ENCODE results near the gene LCE2B.
"Not testable (repeated sequence)": the region's sequence is repeated elsewhere in the genome, so short reads cannot be mapped to it uniquely, and the experiment has no call there.

Gene LCE2B

DNA sequence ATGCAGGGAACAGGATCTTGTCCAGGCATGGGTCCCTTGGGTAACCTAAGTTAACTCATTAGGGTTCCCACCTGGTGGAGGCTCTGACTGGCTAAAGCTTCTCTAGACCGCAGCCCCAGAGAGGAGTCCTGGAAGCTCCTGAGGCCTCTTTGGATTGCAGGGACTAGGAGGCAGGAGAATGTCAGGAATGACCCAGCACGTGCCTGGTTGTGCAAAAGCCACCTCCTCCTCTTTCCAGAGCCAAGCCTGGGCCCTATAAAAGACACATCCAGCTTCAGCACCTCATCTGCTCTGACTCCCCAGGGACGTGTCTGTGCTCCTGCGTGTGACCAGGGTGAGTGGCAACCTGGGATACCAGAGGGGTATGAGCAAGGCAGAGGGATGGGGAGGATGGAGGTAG, at the start of gene LCE2B:
TSS of gene LCE2B (plus strand) at position 301 of the 400 bp plus-strand sequence. CDS start 721 bp downstream, outside the sequence.
- not testable (repeated sequence) for DNase-seq (ENCODE audit: low read depth)

- DNase-seq (ENCODE audit: low read depth), result no peak
Measured at GRCh38 chr1:152640351-152640750, 45.6 kb upstream of the LCE2B start.

- DNase-seq (ENCODE audit: low read depth), result no peak
Measured at GRCh38 chr1:152643945-152644344, 42.0 kb upstream of the LCE2B start.

DNA sequence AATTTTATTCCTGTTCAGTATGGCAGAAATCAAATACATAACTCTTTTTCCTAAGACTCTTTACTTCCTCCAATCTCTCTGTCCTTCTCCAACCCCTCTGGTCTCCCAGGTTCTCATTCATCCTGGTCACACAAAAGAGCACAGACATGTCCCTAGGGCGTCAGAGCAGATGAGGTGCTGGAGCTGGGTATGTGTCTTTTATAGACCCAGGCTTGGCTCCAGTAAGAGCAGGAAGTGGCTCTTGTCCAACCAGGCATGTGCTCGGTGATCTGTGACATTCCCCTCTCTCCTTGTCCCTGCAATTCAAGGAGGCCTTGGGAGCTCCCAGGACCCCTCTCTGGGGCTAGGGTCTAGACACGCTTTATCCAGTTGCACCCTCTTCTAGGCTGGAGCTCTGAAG, 40.8 kb upstream of the LCE2B start:
- DNase-seq (ENCODE audit: low read depth), result no peak

DNA sequence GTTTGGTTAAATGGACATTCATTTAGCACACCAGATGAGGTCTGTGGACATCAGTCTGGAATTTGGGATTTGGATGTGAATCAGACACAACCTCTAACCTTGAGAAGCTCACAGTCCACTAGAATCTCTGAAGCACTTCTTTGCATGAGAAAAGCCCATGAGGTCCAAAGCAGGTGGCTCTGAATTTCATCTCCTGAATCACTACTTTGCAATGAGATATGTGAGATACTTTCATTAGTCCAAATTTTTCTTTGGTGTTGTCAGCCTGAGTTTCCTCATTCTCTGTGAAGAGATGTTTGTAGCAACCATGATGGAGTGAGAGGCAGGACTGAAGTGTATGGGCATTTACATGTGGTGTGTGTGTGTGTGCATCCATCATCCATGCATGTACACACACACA, 39.3 kb upstream of the LCE2B start:
- no peak for DNase-seq (ENCODE audit: low read depth)

DNA sequence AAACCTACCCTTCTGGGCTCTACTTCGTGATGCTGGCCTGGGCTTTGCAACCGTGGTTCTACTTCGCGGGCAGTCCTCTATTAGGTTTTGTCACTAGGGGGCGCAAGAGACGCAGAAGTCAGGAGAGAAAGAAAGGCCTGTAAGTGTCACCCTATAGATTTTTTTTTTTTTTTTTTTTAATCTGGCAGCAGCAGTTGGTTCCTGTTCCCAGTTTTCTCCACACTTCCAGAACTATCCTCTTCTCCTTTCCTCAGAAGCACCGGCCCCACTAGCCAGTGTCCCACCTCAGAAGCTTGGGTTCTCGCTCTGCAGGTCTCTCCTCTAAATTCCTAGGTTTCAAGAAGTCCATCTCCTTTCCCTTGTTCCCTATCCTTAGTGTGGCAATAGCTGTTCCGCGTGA, 31.8 kb upstream of the LCE2B start:
- peak; percentile 4 for DNase-seq (ENCODE audit: low read depth)

DNA sequence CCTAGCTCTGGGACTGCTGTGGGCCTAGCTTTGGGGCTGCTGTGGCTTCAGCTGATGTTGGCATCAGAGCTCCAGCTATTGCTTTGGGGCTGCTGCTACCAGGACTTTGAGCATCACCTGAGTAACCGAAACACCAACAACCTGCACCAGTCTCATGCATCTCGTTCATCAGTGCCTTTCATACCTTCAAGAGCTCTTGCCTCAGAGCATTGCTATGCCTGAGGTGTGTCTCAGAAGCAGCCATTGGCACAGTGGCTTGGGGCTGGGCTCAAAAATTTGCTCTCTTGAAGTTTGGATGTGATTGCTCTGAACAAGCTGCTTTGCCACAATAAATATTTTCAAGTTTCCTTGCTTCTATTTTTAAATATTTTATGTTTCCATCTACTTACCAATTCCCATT, 29.5 kb upstream of the LCE2B start:
- no peak for DNase-seq (ENCODE audit: low read depth)

- DNase-seq (ENCODE audit: low read depth), result no peak
Measured at GRCh38 chr1:152657677-152658076, 28.2 kb upstream of the LCE2B start.

DNA sequence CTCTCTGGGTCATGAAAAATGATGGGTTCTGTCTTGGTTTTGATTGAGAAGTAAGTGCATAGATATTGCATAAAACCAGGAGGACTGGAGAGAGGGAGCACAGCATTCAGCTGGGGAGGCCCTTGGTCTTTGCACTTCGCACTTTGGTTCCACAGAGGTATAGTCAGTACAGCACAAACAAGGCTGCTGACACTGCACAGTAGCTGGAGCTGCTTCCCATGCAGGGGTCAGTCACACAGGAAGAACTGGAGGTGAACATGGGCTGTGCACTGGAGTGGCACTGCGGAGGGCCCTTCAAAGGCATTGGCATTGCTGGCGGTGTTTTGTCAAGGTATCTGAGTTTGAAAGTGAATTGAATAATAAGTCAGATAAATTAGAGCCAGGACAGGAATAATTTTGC, 27.3 kb upstream of the LCE2B start:
- no peak for DNase-seq (ENCODE audit: low read depth)

- no peak for DNase-seq (ENCODE audit: low read depth)
Measured at GRCh38 chr1:152663098-152663497, 22.8 kb upstream of the LCE2B start, which contains the start of gene LCE2D. LCE2D (plus strand) TSS chr1:152663380; CDS start chr1:152664106, 726 bp downstream.

GRCh38 chr1:152666171-152666570, 19.8 kb upstream of the LCE2B start:
- DNase-seq (ENCODE audit: low read depth), result not testable (repeated sequence)

DNA sequence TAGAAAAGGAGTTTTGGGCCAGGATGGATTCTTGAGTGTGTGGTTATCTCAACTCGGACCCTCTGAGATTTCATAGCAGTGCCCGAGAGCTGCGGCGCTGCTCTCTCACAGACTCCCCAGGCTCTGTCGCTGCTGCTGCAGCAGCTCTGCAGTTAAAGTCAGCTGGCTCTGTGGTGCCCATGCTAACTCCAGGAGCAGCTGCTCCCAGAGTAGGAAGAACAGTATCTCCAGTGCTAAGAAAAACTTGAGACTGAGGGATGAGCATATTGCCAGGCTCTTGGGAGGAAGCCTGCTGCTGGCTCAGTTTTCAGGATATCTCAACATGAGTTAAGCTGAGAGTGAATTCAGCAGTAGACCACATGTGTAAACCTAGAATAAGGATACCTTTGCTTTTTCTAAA, 18.3 kb upstream of the LCE2B start:
- no peak for DNase-seq (ENCODE audit: low read depth)

DNA sequence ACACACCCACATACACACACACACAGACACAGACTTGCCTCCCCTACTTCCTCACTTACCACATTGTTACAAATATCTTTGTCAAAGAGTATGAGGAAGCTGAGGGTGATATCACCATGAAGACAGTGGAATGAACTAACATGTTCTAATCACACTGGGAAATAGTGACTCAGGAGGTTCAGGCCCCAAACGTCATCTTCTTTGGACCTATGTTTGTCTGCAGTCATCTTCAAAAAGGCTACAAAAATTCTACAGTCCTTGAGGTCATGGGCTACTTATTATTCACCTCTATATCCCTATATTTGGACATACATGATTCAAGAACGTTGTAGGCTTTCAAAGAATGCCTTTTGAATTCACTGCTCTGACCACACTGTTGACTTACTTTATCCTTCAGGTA, 12.9 kb upstream of the LCE2B start:
- DNase-seq (ENCODE audit: low read depth), result no peak

- not testable (repeated sequence) for DNase-seq (ENCODE audit: low read depth)
Measured at GRCh38 chr1:152674983-152675382, 10.9 kb upstream of the LCE2B start, which contains the start of gene LCE2C. LCE2C (plus strand) TSS chr1:152675279; CDS start chr1:152676016, 737 bp downstream.

DNA sequence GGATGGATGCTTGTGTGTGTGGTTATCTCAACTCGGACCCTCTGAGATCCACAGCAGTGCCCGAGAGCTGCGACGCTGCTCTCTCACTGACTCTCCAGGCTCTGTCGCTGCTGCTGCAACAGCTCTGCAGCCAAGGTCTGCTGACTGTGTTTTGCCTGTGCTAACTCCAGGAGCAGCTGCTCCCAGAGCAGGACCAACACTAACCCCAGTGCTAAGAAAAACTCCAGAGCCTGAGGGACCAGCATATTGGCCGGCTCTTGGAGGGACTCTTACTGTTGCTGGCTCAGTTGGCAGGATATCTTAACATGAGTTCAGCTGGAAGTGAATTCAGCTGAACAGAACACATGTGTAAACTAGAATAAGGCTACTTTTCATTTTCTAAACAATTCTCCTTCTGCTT, 6.5 kb upstream of the LCE2B start:
- no peak for DNase-seq (ENCODE audit: low read depth)

GRCh38 chr1:152681616-152682015, 4.3 kb upstream of the LCE2B start:
- DNase-seq (ENCODE audit: low read depth), result no peak

- no peak for DNase-seq (ENCODE audit: low read depth)
Measured at GRCh38 chr1:152683846-152684245, 2.1 kb upstream of the LCE2B start.

- no peak for DNase-seq (ENCODE audit: low read depth)
Measured at GRCh38 chr1:152697701-152698600, 12.0 kb downstream of the LCE2B start, which contains the start of gene LCE2A. LCE2A (plus strand) TSS chr1:152698345; CDS start chr1:152698902, 557 bp downstream.

DNA sequence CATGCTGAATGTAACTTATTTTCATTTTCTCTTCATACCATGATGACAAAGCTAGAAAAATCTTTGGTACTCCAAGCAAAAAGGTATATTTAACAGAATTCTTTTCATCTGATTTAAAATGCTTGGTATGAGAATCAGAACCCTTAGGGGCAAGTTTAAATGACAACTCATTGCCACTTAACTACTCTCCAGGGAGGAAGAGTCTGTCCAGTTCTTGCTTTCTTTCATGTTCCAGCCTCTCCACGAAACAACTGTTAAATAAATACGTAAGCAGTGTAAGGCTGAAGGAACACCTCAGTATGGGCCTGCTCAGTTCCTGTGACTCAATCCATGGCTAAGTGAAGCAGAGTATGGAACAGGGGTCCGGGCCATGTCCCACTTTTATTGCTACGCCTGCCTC, 13.8 kb downstream of the LCE2B start:
- no peak for DNase-seq (ENCODE audit: low read depth)

GRCh38 chr1:152707860-152708259, 21.9 kb downstream of the LCE2B start, which contains the start of gene LCE4A:
LCE4A (plus strand) TSS chr1:152708160; CDS start chr1:152709076, 916 bp downstream.
- no peak for DNase-seq (ENCODE audit: low read depth)

DNA sequence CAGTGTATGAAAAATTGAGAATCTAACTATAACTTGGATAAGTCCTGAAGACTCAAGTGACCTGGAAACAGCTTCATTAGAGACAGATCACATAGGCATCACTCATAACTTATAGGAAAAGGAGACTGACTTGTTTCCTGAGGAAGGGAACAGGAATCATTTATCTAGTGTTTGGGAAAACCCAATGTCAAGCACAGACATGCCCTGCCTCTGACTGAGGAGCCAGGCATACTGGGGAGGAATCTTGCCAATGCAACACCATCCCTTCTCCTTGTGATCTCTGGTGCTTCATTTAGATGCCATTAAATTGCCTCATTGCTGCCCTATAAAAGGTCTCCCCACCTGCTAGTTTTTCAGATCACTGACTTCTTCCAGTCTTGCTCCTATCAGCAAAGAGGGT, 32.3 kb downstream of the LCE2B start:
- no peak for DNase-seq (ENCODE audit: low read depth)

DNA sequence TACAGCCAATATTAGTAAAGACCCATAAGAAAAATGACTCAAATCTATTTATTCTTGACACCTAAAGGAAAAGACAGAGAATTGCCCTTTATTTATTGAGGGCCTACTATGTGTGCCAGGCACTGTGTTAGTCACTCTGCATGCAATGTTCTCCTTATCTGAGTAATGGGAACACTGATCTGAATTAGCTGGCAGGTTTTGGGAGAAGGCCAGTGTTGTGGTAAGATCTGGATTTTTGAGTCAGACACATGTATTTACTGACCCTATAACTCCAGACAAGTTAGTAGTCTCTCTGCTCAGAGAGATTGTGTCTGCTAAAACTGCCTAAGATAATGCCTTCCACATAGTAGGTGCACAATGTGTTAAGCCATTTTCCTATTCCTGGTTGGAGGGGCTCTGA, 39.3 kb downstream of the LCE2B start:
- no peak for DNase-seq (ENCODE audit: low read depth)

GRCh38 chr1:152728986-152729385, 43.1 kb downstream of the LCE2B start:
- DNase-seq (ENCODE audit: low read depth), result no peak

All from non-pigmented ciliary epithelial cell (primary cell).